Measurements from ENCODE around the gene MAOB.
"Not testable (repeated sequence)": the region's sequence is repeated elsewhere in the genome, so short reads cannot be mapped to it uniquely, and the experiment has no call there.

The MAOB gene

DNA sequence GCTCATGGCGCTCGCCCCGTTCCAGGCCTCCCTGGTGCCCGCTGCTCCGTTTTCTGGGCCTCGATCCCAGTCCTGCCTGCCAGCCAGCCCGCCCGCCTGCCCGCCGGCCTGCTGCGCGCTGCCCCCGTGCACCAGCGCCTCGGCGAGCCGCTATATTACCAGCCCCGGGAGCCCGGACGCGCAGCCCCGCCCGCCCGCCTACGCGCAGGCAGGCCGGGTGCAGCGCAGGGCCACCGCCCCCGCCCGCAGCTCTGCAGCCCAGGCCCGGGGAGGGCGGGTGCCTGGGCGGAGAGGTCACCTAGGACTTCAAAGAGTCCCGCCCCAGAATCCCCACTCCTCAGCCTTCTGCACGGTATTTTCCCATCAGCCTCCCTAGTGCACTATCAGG is at the start of gene MAOB:
Gene MAOB, minus strand, starts transcription at position 157 of the 388 bp plus-strand sequence. Its CDS starts 151 bp downstream, at position 6.
- no peak for DNase-seq

DNA sequence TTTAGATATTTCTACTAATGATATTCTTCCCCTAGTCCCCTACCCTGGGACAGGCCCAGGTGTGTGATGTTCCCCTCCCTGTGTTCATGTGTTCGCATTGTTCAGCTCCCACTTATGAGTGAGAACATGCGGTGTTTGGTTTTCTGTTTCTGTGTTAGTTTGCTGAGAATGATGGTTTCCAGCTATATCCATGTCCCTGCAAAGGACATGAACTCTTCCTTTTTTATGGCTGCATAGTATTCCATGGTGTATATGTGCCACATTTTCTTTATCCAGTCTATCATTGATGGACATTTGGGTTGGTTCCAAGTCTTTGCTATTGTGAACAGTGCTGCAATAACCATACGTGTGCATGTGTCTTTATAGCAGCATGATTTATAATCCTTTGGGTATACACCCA is 39.8 kb upstream of the MAOB start:
- not testable (repeated sequence) for DNase-seq

DNA sequence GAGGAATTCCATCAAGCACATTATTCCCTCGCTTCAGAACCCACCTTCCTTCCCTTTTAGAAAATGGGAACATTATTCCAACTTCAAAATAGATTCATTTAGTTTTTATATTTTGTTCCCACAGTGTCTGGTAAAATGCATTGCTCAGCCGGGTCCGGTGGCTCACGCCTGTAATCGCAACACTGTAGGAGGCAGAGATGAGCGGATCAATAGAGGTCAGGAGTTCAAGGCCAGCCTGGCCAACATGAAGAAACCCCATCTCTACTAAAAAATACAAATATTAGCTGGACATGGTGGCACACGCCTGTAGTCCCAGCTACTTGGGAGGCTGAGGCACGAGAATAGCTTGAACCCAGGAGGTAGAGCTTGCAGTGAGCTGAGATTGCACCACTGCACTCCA is 28.5 kb upstream of the MAOB start:
- DNase-seq: not testable (repeated sequence)

DNA sequence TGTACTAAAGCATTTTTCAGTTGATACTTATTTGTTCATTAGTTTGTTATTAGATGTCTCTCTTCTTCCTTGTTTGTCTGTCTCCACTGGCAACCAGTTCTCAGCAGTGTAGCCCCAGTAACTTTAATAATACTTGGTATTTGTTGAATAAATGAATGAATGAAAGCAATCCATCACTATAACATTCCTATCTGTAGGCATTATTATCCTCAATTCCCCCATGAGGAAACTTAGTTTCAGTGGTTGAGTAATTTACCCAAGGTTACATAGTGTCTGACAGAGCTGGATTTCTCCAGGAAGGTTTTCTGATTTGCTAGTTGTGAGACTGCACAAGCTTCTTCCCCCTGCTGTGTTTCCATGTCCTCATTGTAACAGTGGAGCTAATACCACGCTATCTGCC is 27.8 kb upstream of the MAOB start:
- DNase-seq: no peak

DNA sequence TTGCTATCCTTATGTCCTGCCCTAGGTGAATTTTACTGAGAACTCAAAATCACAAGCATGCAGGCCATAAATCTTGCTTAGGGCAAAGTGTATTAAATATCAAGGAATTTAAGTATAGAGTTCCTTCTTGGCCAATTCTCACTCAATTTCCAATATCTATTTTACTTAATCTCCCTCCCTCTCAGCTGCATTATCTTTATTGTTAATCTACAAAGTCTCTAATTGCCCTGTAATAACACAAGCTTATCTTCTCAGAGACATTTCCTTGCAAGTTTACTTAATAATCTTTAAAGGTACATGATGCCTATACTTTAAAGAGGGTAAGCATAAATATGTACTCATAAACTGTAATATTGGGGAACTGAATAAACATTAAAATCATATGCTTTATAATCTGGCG is 26.9 kb upstream of the MAOB start:
- no peak for DNase-seq

DNA sequence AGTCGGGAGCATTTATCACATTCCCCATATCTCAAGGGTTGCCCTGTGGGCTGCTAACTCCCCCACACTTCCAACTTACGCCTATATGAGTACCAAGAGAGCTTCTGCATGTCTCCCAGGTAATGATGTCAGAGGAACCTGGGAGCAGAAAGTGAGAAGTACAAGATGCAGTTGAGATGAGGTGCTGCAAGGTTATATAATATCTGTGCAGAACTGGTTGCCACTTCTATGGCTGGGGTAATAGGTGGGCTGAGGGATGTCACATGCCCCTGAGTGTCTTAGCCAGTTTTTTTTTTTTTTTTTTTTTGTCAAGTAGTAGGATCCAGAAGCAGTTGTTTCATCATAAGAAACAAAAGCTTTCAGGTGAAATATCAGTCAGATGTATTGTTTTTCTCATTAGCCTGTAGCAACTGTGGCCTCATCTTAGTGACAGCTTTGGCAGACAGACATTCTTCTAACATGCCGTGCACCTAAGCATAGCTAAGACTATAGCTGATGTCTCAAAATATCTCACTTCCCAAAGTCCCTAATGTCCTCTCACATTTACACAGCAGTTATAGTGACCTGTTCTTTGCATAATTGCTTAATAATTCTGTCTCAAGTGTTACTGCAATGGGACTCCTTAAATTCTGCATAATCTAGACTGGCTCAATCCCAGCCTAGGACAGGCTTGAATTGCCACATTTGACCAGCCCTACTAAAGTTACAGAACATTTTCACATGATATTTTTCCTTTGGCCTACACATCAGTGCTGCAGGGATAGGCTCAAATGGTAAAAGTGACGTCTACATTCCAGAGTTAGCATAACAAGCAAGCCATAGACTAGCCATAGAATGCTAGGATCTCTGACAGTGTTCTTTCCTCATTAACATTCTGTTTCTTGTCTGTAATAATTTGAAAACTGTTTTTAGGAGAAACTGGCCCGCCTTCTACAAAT is 17.9 kb upstream of the MAOB start:
- no peak for DNase-seq

DNA sequence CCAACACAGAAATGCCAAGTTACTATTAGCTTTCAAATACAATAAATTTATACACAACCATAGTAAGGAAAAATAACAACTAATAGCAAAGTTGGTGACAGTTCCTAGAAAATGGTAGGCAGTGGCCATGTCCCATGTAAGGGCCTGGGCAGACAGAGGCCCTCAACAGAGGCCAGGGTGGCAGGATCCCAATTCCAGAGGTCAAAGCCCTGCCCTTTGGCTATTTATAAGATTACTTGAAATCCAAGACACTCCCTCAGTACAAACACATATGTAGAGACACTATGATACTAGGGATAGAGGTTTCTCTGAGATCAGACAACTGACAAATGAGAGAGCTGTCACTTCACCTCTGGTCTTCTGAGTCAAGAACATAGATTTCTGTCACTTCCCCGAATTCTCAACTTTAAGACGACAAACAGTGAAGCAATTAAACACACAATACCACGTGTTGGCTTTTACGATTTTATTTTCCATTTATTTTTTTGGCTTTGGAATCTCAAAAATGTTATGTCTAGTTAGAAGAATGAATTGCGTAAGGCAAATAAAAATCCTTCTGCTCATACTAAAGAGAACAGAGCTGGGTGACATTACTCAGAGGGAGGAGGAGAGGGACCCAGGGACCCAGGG is 16.3 kb upstream of the MAOB start:
- no peak for DNase-seq

DNA sequence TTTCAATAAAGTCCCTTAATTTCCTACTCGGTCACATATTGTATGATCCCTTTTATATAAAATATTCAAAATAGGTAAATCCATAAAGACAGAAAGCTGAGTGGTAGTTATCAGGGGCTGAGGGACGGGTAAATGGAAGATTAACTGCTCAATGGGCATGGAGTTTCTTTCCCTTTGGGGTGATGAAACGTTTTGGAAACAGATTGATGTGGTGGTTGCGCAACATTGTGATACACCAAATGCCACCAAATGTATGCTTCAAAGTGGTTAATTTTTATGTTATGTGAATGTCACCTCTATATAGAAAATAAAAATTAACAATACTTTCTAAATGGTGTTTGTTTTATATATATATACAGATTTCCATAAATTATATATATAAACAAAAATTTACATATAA is 15.0 kb upstream of the MAOB start:
- DNase-seq: no peak

DNA sequence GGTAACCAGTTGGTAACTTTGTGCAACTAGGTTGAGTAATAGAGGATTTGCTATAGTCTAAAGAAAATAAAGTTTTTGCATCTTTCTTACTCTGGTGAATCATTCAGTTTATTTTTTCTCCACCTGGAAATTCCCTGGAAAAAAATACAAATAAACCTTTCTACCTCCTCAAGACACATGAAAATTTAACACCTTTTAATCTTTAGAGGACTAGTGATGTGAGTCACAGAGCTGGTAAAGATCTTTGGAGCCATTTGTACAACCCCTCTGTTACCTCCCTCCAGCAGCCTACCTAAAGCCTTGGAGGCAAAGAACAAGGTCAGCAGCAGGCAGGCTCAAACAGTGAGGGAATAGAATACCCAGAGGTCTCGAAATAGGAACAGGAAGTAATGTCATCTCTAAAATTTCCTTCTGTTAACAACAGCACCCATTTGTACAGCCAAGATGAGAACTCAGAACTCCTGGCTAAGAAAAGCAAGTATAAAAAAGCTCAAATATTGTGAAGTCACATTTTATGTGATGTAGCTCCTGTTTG is 10.2 kb upstream of the MAOB start:
- no peak for DNase-seq

DNA sequence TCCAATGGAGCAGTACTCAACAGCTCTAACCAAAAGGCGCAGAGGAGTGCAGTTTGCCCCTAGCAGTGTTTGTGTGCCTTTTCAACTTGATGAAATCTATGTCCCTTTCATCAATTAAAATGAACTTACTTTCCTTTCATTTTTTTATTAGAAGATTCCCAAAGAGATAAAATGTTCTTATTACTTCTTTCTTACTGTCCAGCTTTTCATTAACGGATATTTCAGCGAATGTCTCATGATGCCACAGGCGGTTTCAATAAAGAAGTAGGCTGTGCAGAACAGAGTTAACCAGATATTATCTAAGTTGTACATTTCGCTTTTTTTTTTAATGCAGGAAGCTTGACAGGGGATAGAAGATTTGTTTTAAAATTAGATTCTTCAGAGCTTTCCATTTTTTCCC is 3.4 kb upstream of the MAOB start:
- DNase-seq: no peak

DNA sequence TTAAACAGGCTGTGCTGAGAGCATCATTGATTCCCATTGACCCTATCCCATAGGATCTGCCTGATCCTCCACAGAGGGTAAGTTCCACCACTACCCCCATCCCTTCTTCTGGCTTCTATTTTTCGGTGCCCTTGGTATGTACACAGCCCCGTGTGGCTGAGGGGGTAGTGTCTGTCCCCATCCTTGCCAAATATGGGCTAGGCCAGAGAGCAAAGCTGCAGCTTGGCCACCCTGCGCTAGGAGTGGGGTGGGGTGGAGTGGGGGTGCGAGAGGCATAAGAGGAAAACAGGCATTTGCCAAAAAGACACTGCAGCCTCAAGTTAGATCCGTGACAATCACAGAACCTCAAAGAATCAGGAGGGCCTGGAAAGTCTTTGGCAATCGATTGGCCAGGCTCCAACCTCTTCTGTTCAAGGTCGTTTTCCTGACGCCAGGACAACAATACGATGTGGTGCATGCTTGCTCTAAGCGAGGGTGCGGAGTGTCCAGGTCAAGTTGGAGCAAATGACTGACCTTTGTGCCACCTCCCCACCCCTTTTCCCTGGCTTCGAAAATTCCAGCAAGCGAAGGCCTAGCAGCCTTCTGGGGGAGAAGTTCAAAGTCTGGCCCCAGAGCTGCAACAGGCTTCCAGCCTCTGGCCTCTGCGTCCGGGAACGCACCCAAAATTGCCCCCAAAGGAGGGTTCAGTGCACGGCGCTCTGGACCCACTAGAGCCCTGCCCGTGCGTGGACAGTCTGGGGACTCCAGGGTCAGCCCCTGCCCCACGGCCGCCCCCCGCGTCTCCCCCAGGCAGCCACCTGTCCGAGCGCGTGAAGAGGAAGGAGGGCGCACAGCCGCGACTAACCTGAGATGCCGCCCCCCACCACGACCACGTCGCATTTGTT is 598 bp downstream of the MAOB start:
- no peak for DNase-seq

DNA sequence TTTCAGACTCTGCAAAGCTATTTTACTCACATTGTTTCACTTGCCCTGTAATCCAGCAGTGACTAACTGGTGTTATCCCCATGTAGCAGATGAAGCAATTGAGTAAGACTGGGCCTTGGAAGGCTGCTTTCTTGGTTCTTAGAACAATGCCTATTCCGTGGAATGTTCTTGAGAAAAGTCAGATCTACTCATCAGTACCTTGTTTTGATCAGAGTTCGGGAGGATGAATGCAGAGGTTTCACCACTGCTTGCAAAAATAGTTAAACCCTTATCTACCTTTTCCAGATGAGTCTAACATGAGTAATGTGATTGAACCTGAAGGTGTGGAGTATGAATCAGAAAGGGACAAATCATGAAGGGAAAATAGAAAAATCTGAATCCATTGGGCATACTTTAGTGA is 1.8 kb downstream of the MAOB start:
- DNase-seq: no peak

DNA sequence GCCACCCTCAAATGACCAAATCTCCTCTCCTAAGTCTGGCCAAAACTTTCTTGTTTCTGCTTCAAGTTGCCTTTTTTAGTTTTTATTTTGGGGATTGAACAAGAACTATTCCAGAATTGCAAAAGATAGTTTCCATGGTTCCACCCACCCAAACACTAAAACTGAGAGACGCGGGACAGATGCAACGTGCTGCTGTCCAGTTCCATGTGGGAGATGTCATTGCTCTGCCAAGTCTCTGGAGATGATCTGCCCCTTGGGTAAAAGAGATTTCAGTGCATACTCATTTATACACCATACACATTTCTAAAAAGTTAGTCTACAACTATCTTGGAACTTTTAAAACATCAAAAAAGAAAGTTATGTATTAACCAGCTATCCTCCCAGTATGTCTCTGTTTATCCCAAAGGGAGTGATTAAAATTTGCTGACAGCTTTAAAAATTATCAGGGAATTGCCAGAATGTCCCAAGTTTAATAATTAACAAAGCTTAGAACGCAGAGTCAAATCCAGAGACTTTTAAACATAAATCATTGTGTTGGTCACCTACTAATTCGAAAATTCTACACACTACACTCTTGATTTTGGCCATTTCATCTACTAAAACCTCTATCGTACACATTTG is 3.2 kb downstream of the MAOB start:
- no peak for DNase-seq

DNA sequence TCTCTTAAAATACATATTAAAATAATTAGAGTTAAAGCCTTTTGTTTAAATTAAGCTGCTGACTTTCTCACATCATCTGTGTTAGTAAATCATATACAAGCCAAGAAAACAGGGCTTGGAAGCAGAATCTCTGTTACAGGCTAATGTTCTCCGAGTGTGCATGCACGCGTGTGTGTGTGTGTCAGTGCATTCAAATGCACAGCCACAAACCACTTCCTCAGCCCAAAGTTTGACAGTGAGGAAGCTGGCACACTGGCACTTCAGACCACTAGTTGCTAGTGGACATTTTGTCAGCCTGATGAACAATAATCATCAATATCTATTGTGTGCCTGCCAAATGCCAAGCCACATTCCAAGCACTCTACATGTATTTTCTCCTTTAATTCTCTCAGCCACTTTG is 5.6 kb downstream of the MAOB start:
- no peak for DNase-seq

DNA sequence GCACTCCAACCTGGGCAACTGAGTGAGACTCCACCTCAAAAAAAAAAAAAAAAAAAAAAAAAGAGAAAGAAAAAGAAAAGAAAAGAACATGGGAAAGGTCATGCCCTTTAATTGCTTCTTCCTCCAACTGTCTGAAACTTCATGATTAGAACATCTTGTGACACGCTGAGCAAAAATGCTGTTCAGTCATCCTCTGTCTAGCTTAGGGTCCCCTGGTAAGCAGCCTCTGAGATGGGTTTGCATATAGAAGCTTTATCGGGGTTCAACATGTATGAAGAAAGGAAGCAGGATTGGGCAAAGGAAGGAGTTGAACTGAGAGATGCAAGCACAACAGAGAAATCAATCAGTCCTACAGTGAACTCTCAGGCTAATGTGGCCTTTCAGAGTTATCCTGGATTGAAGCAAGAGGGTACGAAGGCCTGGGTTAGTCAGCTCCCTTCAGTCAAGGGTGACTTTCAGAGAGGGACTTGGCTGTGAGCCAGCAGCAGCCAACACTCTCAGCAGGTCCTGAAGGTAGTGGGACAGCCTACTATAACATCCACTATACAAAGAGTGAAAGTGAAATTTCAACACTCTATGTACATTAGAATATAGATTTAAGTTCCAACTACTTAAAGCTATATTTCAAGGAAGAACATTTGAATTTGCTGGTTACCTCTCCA is 11.4 kb downstream of the MAOB start:
- no peak for DNase-seq

DNA sequence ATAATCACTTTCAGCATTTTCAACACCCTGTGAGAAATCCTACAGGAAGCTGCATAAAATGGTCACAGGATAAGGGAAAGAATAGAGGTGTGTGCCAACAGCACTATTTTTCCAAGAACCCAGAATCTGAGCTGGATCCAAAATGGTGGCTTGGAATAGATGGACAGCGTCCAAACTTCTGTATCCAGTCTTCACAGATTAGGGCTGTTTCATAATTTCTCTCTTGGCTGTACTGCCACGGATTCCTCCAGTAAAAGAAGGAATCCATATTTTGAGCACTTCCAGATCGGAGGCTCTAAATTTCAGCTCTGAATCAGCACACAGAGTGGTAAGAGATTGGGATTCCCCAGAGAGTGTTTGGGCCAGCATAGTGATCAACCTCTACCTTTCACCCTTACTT is 12.2 kb downstream of the MAOB start:
- DNase-seq: no peak

DNA sequence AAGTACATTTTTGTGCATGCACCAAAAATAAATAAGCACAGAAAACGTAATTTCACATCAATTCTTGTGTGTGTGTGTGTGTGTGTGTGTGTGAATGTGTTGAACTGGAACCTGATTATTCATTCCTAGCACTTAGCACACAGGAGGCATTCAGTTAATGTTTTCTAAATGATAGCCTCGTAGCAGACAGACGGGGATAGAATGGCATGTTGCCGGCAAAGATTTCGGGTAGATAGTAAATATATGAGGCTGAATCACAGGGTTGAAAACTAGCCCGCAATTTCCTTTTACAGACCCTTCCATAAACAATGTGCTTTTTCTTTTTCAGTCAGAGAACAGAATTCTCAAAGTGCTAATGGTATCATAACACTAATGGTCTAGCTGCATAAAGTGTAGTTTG is 13.5 kb downstream of the MAOB start:
- no peak for DNase-seq

DNA sequence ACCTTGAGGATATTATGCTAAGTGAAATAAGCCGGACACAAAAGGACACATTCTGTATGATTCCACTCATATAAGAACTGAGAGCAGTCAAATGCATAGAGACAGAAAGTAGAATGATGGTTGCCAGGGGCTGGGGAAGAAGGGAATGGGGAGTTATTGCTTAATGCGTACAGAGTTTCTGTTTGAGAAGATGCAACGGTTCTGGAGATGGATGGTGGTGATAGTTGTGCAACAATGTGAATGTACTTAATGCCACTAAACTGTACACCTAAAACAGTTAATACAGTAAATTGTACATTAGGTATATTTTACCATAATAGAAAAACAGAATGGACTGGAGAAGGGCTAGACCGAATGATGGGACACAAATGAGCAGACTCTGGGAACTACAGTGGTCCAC is 15.8 kb downstream of the MAOB start:
- no peak for DNase-seq

DNA sequence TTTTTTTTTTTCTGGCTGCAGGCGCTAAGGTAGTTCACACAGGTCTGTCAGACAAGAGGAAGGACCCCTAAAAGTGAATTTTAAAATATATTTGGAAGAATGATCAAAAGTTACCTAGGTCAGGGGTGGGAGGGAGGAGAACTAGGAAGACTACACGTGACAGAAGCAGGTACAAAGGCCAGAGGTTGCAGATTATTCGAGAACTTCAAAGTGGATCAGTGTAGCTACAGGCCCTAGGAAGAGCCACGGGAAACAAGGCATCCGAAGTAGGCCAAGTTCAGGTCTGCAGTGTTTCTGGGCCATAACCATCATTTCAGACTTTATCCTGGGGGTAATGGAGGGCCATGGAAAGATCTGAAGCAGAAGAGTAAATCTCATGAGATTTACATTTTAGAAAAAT is 16.5 kb downstream of the MAOB start:
- no peak for DNase-seq

DNA sequence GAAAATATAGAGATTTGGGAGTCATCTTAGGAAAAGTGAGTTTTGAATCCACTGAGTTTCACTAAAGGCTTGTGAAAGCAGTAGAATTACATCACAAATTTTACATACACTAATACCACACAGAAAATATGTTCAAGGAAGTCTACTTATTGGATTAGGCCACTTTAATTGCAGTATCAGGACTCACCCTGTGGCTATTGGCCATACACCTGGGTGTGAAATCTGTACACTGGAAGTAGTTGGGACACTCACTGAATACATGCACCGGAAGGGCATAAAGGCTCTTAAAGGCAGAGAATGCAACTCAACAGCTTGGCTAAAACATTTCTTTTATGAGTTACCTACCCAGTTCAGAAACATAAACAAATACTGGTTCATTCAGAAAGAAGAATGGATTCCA is 19.8 kb downstream of the MAOB start:
- no peak for DNase-seq

DNA sequence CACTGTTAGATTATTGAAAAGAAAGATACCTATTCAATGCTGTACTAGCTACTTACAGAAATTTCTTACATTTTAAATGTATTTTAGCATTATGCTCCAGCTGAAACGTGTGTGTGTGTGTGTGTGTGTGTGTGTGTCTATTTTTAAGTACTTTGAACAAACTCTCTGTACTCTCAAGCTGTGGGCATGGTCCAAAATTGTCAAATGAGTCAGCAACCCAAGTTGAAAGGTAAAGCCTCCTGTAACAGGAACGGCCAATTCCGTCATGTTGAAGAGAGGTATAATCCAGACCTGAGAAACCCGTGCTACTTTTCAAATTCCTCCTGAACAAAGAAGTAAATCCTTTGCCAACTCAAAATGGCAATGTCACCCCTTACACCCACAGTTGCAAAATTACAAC is 20.5 kb downstream of the MAOB start:
- no peak for DNase-seq
